Upper lobe of left lung (tissue), 6 donors: ENCODE results near the gene ATP2B2. TPM values are rescaled to one million over a fixed set of nuclear protein-coding genes. Genes with fewer than 3 reads are reported as not detected.

Experiments used
- ATAC-seq, 2 donors: fragments of 200-7000 bp; cut with Tn5 transposase; one replicate each; pipeline ENCODE4 v1.9.1; 2022; ENCODE audit warnings: mild to moderate bottlenecking in 2 of 2, moderate library complexity in 2 of 2; ENCODE audit not compliant: low FRiP score in 2 of 2
- DNase-seq, 2 donors: peaks; one replicate each; pipeline ENCODE4 v3.0.0-alpha.2; 2019 to 2020
- H3K27ac ChIP-seq, 4 donors: fragments of 200-600 bp; sonication (generic); one replicate each; pipeline ENCODE4 v1.5.1; 2016 to 2019
- H3K27me3 ChIP-seq, 4 donors: fragments of 200-600 bp; sonication (generic); one replicate each; pipeline ENCODE4 v1.5.1; 2017 to 2019
- H3K36me3 ChIP-seq, 4 donors: fragments of 200-600 bp; sonication (generic); one replicate each; pipeline ENCODE4 v1.5.1; 2016 to 2019
- H3K4me1 ChIP-seq, 4 donors: fragments of 200-600 bp; sonication (generic); one replicate each; pipeline ENCODE4 v1.5.1; 2018 to 2019
- H3K4me3 ChIP-seq, 4 donors: fragments of 200-600 bp; sonication (generic); one replicate each; pipeline ENCODE4 v1.5.1; 2017 to 2019; ENCODE audit warnings: mild to moderate bottlenecking in 2 of 4, moderate library complexity in 1 of 4
- H3K9me3 ChIP-seq, 4 donors: fragments of 200-600 bp; sonication (generic); one replicate each; pipeline ENCODE4 v1.5.1; 2018 to 2019
- CTCF ChIP-seq, 6 experiments: fragments of 450-650 bp in 4 of 6; fragments of 200-600 bp in 2 of 6; sonication (generic) in 2 of 6; IDR thresholded peaks; one replicate each; pipeline ENCODE4 v1.5.1; 2016 to 2019; ENCODE audit warnings: antibody characterized with exemption in 6 of 6
- EP300 ChIP-seq, 4 donors: sonication (generic); formaldehyde crosslinking; IDR thresholded peaks; one replicate each; pipeline ENCODE4 v1.5.1; 2017; ENCODE audit warnings: antibody characterized with exemption in 4 of 4, control low read depth in 2 of 4
- POLR2A ChIP-seq, 4 donors: fragments of 450-650 bp; IDR thresholded peaks; one replicate each; pipeline ENCODE4 v1.5.1; 2016 to 2017; ENCODE audit warnings: antibody characterized with exemption in 4 of 4, mild to moderate bottlenecking in 2 of 4
- POLR2AphosphoS5 ChIP-seq, 2 donors: sonication (generic); formaldehyde crosslinking; IDR thresholded peaks; one replicate each; pipeline ENCODE4 v1.5.1; 2017; ENCODE audit warnings: antibody characterized with exemption in 2 of 2
- WGBS, 2 donors: methylation state at CpG; one replicate each; pipeline ENCODE4 v1.1.5; 2017 to 2018; 5-methylcytosine and 5-hydroxymethylcytosine counted together
- total RNA-seq, 6 donors: library from RNA; depleted of rRNA in 4 of 6; stranded (reverse); fragments of >200 nt in 4 of 6; gene quantifications; one replicate each; pipeline versions ENCODE4 v1.1.0 to v1.2.1, GENCODE V29; 2016 to 2021
- donor health status: DM: no; HTN: no; CAD: no; lungs with moderate emphysema.
- donor health status: DM: no; HTN: yes; CAD: no; lungs with severe emphysema.

Gene ATP2B2
- total RNA-seq, 6 donors from 2014 or later = 0.13 to 0.30 TPM; not detected in 4

- WGBS, 2 donors = 84 to 91% methylated on average over 13 to 14 of the region's 14 CpGs
- ATAC-seq = no peak
- no peak overlapping the region for H3K4me3 ChIP-seq
- no peaks in the 10 kb centered on the region for H3K4me1 ChIP-seq
- no peaks in the 10 kb centered on the region for H3K9me3 ChIP-seq
- no peaks in the 10 kb centered on the region for H3K36me3 ChIP-seq
- no peak overlapping the region for H3K27ac ChIP-seq
- DNase-seq = peak in 1 of 2 donors; percentile 54
- no peak for TF ChIP-seq EP300 (IDR thresholded peaks at IDR 0.05)
- TF ChIP-seq POLR2AphosphoS5 (IDR thresholded peaks at IDR 0.05) = no peak
- no peaks in the 10 kb centered on the region for H3K27me3 ChIP-seq
These were observed 162.6 kb downstream of the ATP2B2 start for GRCh38 chr3:10342781-10343180.

- no peaks in the 10 kb centered on the region for H3K4me1 ChIP-seq
- TF ChIP-seq POLR2A (IDR thresholded peaks at IDR 0.05) = no peak
- TF ChIP-seq CTCF (IDR thresholded peaks at IDR 0.05) = no peak
- TF ChIP-seq EP300 (IDR thresholded peaks at IDR 0.05) = no peak
- no peak for TF ChIP-seq POLR2AphosphoS5 (IDR thresholded peaks at IDR 0.05)
- WGBS, 2 donors = 73 to 100% methylated on average over 2 to 7 of the region's 7 CpGs
- H3K27ac ChIP-seq = no peak overlapping the region
- H3K27me3 ChIP-seq = no peaks in the 10 kb centered on the region
- H3K4me3 ChIP-seq = no peak overlapping the region
- no peak for DNase-seq
- no peaks in the 10 kb centered on the region for H3K9me3 ChIP-seq
- no peaks in the 10 kb centered on the region for H3K36me3 ChIP-seq
- ATAC-seq = no peak
These were observed 163.4 kb downstream of the ATP2B2 start for GRCh38 chr3:10341901-10342398.

- H3K27me3 ChIP-seq = no peaks in the 10 kb centered on the region
- no peak overlapping the region for H3K4me3 ChIP-seq
- no peaks in the 10 kb centered on the region for H3K9me3 ChIP-seq
- H3K4me1 ChIP-seq = peaks cover 0 to 6% (median 0%) of the 10 kb centered on the region in 4 donors
- peak in 1 of 2 donors; percentile 51 for DNase-seq
- WGBS, 2 donors = 89 to 95% methylated on average over 16 to 18 of the region's 18 CpGs
- no peaks in the 10 kb centered on the region for H3K36me3 ChIP-seq
- ATAC-seq = no peak
- no peak overlapping the region for H3K27ac ChIP-seq
- TF ChIP-seq CTCF (IDR thresholded peaks at IDR 0.05) (no peak), POLR2A (IDR thresholded peaks at IDR 0.05) (no peak), POLR2AphosphoS5 (IDR thresholded peaks at IDR 0.05) (no peak), EP300 (IDR thresholded peaks at IDR 0.05) (no peak)
These were observed 164.9 kb downstream of the ATP2B2 start for GRCh38 chr3:10340476-10340875.

GRCh38 chr3:10340046-10340445 lies 165.3 kb downstream of the ATP2B2 start:
- WGBS, 2 donors = 45 to 65% methylated on average over 4 of the region's 4 CpGs
- H3K36me3 ChIP-seq = no peaks in the 10 kb centered on the region
- peaks cover 0 to 6% (median 0%) of the 10 kb centered on the region in 4 donors for H3K4me1 ChIP-seq
- no peak for DNase-seq
- no peaks in the 10 kb centered on the region for H3K27me3 ChIP-seq
- no peak for TF ChIP-seq POLR2A (IDR thresholded peaks at IDR 0.05)
- TF ChIP-seq CTCF (IDR thresholded peaks at IDR 0.05) = no peak
- TF ChIP-seq POLR2AphosphoS5 (IDR thresholded peaks at IDR 0.05) = no peak
- no peak for TF ChIP-seq EP300 (IDR thresholded peaks at IDR 0.05)
- ATAC-seq = no peak
- H3K9me3 ChIP-seq = no peaks in the 10 kb centered on the region
- no peak overlapping the region for H3K4me3 ChIP-seq
- H3K27ac ChIP-seq = no peak overlapping the region

- DNase-seq (peak in 1 of 2 donors; percentile 61), ATAC-seq (no peak)
- no peak for TF ChIP-seq CTCF (IDR thresholded peaks at IDR 0.05)
- TF ChIP-seq EP300 (IDR thresholded peaks at IDR 0.05) = no peak
- TF ChIP-seq POLR2AphosphoS5 (IDR thresholded peaks at IDR 0.05) = no peak
- no peak for TF ChIP-seq POLR2A (IDR thresholded peaks at IDR 0.05)
- Histone ChIP-seq H3K27me3 (no peaks in the 10 kb centered on the region), H3K36me3 (no peaks in the 10 kb centered on the region), H3K4me1 (peaks cover 0 to 6% (median 0%) of the 10 kb centered on the region in 4 donors), H3K27ac (no peak overlapping the region), H3K9me3 (no peaks in the 10 kb centered on the region), H3K4me3 (no peak overlapping the region)
- WGBS, 2 donors = 89 to 90% methylated on average over 6 to 8 of the region's 8 CpGs
These were observed 165.9 kb downstream of the ATP2B2 start for GRCh38 chr3:10339376-10339955.
